Measurements from ENCODE around the gene MYO9B.

DNA sequence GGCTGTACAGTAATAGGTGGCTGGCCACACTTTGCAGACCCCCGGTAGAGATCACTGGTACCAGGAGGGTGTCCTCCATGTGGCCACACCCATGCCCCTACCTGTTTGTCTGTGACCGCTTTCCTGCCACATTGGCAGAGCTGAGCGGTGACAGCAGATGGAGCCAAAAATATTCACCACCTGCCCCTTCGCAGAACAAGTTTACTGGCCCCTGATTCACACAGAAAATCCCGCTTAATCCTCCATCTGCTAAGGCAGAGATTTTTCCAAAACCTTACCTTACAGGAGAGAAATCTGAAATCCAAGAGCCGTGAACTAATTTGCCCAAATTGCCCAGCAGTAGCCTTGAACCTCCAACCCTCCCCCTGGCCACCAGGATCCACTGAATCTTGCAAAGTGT is 52.1 kb downstream of the MYO9B start:
- TF ChIP-seq, protein P1, sequence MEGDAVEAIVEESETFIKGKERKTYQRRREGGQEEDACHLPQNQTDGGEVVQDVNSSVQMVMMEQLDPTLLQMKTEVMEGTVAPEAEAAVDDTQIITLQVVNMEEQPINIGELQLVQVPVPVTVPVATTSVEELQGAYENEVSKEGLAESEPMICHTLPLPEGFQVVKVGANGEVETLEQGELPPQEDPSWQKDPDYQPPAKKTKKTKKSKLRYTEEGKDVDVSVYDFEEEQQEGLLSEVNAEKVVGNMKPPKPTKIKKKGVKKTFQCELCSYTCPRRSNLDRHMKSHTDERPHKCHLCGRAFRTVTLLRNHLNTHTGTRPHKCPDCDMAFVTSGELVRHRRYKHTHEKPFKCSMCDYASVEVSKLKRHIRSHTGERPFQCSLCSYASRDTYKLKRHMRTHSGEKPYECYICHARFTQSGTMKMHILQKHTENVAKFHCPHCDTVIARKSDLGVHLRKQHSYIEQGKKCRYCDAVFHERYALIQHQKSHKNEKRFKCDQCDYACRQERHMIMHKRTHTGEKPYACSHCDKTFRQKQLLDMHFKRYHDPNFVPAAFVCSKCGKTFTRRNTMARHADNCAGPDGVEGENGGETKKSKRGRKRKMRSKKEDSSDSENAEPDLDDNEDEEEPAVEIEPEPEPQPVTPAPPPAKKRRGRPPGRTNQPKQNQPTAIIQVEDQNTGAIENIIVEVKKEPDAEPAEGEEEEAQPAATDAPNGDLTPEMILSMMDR (IDR thresholded peaks at IDR 0.05), result no peak
- TF ChIP-seq POLR2A (IDR thresholded peaks at IDR 0.05), result no peak
- no peak for TF ChIP-seq EP300 (IDR thresholded peaks at IDR 0.05; ENCODE audit: low read depth)
